Measurements from ENCODE around the gene SIM1.
A peak's percentile ranks its signal among the peaks of the same experiment; 100 is the strongest.

SIM1 gene

DNA sequence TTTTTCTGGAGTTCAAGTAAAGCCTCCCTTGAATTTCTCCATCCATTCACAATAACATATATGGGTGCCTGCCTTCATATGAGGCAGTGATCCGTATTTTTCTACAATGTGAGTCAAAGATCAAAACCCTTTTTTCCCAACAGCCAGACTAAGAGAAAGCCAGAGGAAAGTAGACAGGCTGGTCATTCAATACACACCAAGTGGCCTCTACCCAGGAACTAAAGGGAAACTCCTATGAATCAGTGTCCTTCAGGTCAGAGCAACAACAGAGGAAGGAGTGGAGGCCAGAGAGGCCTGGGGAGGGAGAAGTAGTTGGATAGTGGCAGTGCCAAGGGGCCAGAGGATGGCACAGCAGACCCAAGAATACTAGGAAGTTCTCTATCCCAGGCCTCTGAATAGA is 23.8 kb downstream of the SIM1 start:
- TF ChIP-seq POLR2A (IDR thresholded peaks at IDR 0.05; ENCODE audit: low read depth, low read length): no peak
- DNase-seq (ENCODE audit: insufficient read length, low spot score) (no peak), FAIRE-seq (no peak)

GRCh38 chr6:100435299-100435698 is 29.4 kb downstream of the SIM1 start:
- peak; percentile 84 for FAIRE-seq
- no peak for TF ChIP-seq POLR2A (IDR thresholded peaks at IDR 0.05; ENCODE audit: low read depth, low read length)
- DNase-seq (ENCODE audit: insufficient read length, low spot score): peak; percentile 61

DNA sequence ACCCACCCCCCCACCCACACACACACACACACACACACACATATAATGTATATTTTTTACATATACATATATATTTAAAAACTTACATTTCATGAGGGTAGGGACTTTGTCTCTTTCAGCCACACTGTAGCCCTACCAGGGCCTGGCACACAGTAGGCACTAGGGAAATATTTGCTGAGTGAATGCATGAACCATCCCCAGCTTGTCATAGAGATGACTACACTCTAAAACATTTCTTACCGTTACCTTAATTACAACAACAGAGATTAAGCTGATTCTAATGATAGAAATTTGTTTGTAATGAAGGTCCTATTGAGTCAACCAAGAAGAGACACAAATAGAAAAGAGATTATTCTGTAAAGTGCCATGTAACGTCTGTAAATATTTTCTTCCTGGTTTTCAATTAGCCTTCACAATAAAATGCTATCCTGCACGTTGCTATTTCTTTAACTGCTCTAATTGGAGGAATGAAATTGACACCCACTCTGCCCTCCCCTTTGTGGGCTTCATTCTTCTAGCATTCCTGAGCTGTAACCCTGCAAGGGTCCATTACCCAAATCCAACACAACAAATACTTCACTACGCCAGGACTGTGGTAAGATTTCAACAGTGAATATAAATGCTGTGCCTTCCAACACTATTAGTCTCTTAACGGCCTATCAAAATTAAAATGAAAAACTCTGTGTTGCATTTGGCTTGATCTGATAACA is 30.8 kb downstream of the SIM1 start:
- FAIRE-seq: no peak
- TF ChIP-seq POLR2A (IDR thresholded peaks at IDR 0.05; ENCODE audit: low read depth, low read length): no peak
- no peak for DNase-seq (ENCODE audit: insufficient read length, low spot score)

GRCh38 chr6:100432136-100432535 is 32.6 kb downstream of the SIM1 start:
- TF ChIP-seq POLR2A (IDR thresholded peaks at IDR 0.05; ENCODE audit: low read depth, low read length): no peak
- DNase-seq (ENCODE audit: insufficient read length, low spot score) (no peak), FAIRE-seq (no peak)

DNA sequence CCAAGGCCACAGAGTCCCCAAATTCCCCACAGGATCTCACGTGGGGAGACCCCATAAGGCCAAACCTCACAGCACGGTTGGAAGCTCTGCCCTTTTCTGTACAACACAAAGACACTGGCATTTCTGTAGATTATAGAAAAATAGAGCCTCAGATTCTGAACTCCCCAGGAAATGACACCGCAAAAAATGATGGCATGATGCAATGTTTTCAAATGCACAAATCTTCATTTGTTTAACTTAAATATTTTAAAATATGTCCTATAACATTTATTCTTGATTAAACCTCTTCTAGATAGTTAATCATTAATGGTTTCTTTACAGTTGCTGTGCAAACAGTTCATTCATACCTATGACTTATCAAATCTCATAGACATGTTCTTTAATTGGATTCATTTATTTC is 33.8 kb downstream of the SIM1 start:
- DNase-seq (ENCODE audit: insufficient read length, low spot score) (no peak), FAIRE-seq (no peak)
- no peak for TF ChIP-seq POLR2A (IDR thresholded peaks at IDR 0.05; ENCODE audit: low read depth, low read length)

DNA sequence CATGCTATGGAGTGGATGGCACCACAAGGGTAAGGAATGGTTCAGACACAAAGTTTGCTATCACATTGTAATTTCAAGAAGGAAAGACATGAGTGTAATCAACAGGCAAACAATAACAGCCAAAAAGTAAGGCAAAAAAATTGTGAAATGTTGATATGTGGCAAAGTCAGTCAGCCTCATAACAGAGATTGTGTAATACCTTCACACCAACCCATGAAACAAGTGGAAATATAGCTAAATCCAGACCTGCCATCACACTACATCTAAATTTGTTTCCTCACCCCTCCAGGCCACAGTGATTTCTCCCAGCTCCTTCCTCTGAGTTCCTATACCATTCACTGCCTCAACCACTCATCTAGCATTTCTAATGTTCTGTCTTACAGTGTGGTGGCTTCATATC is 37.3 kb downstream of the SIM1 start:
- FAIRE-seq (no peak), DNase-seq (ENCODE audit: insufficient read length, low spot score) (no peak)

DNA sequence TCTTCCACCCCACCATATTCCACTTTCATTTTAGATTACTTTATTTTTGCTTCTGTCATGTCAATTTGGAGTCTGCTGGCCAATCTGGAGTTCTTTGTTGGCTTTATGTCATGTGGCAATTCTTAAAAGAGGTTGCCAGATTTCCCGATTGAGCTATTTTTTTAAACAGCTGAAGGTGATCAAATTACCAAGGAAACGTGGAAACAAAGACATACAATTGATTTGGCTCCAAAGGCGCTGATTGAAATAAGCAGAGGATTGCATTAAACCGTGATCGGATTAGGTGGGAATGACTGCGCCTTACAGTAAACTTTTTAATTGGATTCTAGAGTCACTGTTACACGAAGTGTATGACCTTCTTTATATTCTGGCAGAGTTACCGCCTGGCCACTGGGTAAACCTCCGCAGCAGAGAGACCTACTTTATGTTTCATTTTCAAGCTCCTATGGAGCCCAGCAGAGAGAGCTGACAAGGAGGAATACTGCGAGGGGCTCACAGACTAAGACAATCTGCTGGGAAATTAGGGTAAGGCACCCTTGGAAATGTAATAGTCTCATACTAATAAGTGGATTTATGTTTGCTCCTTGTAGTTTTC is 37.9 kb downstream of the SIM1 start:
- no peak for DNase-seq (ENCODE audit: insufficient read length, low spot score)
- no peak for FAIRE-seq
- no peak for TF ChIP-seq POLR2A (IDR thresholded peaks at IDR 0.05; ENCODE audit: low read depth, low read length)

More for the DNA sequence above, 37.3 kb downstream of the SIM1 start:
- no peak for TF ChIP-seq POLR2A (IDR thresholded peaks at IDR 0.05; ENCODE audit: low read depth, low read length)

DNA sequence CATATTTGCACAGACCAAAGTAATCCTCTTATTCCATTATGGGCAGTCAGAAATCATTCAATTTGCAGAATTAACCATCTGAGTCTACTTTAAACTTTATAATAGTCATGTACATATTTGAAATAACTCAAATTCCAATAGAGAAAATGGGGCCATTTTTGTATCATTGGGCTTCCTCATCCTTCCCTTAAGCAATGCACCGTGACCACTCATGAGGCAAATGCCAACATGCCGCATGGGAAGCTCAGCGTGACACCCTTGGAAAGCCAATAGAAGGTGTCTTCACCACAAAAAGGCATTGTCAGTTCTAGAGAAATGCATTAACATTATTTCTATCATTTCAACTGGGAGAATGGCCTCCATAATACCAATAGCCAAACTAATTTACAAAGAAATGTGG is 38.5 kb downstream of the SIM1 start:
- no peak for TF ChIP-seq POLR2A (IDR thresholded peaks at IDR 0.05; ENCODE audit: low read depth, low read length)
- no peak for DNase-seq (ENCODE audit: insufficient read length, low spot score)
- FAIRE-seq: no peak

DNA sequence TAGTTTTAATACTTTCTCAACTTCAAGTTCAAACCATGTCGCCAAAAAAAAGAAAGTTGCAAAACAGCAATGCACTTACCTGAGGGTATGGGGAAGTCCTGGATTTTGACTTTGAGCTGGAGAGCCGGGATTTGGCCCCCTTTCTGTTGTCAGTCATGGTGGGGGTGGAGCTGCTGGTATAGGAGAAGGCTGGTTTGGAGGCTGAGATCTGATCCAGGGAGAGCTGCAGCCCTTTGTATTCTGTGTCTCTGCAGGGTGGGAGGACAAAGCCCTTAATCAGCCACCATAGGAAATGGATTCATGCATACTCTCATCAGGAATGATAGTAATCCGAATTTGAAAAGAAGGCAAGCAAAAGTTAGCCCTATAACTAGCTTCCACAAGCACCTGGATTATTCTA is 44.0 kb downstream of the SIM1 start:
- TF ChIP-seq POLR2A (IDR thresholded peaks at IDR 0.05; ENCODE audit: low read depth, low read length): no peak
- no peak for FAIRE-seq
- DNase-seq (ENCODE audit: insufficient read length, low spot score): no peak

- FAIRE-seq (no peak), DNase-seq (ENCODE audit: insufficient read length, low spot score) (no peak)
- no peak for TF ChIP-seq POLR2A (IDR thresholded peaks at IDR 0.05; ENCODE audit: low read depth, low read length)
These were observed 47.7 kb downstream of the SIM1 start for GRCh38 chr6:100417036-100417435.

DNA sequence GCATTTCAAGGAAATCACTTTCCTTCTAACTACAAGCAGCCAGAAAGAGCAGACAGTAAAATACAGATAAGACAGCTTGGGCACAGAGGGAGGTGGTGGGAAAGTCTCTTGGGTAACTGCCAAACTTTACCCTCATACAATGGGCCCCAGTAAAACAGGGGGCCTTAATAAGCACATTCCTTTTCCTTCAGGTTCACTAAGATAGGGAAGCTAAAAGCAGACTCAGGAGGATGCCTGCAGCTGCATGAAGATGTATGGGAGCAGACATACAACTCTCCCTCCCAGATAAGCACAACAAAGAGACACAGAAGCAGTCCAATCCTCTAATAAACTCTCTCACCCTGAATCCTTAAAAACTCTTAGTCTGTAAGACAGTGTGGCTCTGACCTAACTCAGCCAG is 49.0 kb downstream of the SIM1 start:
- DNase-seq (ENCODE audit: insufficient read length, low spot score): no peak
- FAIRE-seq: no peak
- TF ChIP-seq POLR2A (IDR thresholded peaks at IDR 0.05; ENCODE audit: low read depth, low read length): no peak

DNA sequence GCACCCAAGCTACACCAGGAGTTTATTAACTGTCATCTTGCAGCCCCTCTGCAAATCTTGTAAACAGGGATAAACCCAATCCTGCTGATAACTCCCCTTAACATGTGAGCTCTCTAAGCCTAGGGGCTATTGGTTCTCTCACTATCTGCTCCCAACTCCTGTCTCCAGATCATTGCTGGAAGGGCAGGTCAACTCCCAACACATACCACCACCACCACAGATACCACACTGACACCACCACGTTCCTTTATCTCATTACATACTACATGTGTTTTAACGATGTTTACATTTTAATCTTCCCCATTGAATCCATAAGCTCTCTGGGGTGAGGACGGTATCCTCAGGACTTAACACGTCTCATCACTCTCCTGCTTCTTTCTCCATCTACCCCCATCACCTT is 51.8 kb downstream of the SIM1 start:
- TF ChIP-seq POLR2A (IDR thresholded peaks at IDR 0.05; ENCODE audit: low read depth, low read length): no peak
- no peak for FAIRE-seq
- DNase-seq (ENCODE audit: insufficient read length, low spot score): no peak

GRCh38 chr6:100404051-100404450 is 60.7 kb downstream of the SIM1 start:
- no peak for FAIRE-seq
- no peak for DNase-seq (ENCODE audit: insufficient read length, low spot score)
- TF ChIP-seq POLR2A (IDR thresholded peaks at IDR 0.05; ENCODE audit: low read depth, low read length): no peak

- FAIRE-seq (no peak), DNase-seq (ENCODE audit: insufficient read length, low spot score) (no peak)
- TF ChIP-seq POLR2A (IDR thresholded peaks at IDR 0.05; ENCODE audit: low read depth, low read length): no peak
These were observed 71.2 kb downstream of the SIM1 start for GRCh38 chr6:100393493-100393892.

GRCh38 chr6:100392423-100392822 is 72.3 kb downstream of the SIM1 start:
- TF ChIP-seq POLR2A (IDR thresholded peaks at IDR 0.05; ENCODE audit: low read depth, low read length): no peak
- FAIRE-seq: no peak
- DNase-seq (ENCODE audit: insufficient read length, low spot score): no peak
